ENCODE data around the gene ABCF3.
A peak's percentile ranks its signal among the peaks of the same experiment; 100 is the strongest.

Gene ABCF3

GRCh38 chr3:184174646-184175492, 11.1 kb upstream of the ABCF3 start, which contains the start of gene AP2M1 (continued):
- peak; percentile 65; the same call in 1 of the 2 replicates for TF ChIP-seq KLF17 (tag by site-specific recombination; IDR thresholded peaks at IDR 0.05)
- no peak for TF ChIP-seq ZNF175 (tag by site-specific recombination; IDR thresholded peaks at IDR 0.05)
- peak; percentile 74 for TF ChIP-seq KLF9 (tag by site-specific recombination; IDR thresholded peaks at IDR 0.05; ENCODE audit: low read depth)
- peak; percentile 79 for TF ChIP-seq ZIC2 (tag by site-specific recombination; IDR thresholded peaks at IDR 0.05)
- TF ChIP-seq ZBTB6 (tag by site-specific recombination; IDR thresholded peaks at IDR 0.05) = no peak
- no peak for TF ChIP-seq ZNF785 (tag by site-specific recombination; IDR thresholded peaks at IDR 0.05)
- TF ChIP-seq ZNF623 (tag by site-specific recombination; IDR thresholded peaks at IDR 0.05) = no peak
- no peak for TF ChIP-seq ZNF645 (tag by site-specific recombination; IDR thresholded peaks at IDR 0.05)
- TF ChIP-seq ZNF426 (tag by site-specific recombination; IDR thresholded peaks at IDR 0.05) = no peak
- TF ChIP-seq EGR2 (tag by site-specific recombination; IDR thresholded peaks at IDR 0.05; ENCODE audit: low read depth) = peak; percentile 66
- TF ChIP-seq ZNF544 (tag by site-specific recombination; IDR thresholded peaks at IDR 0.05) = no peak
- no peak for TF ChIP-seq MEIS1 (CRISPR knock-in tag; IDR thresholded peaks at IDR 0.05; ENCODE audit: borderline replicate concordance)
- peak; percentile 44; the same call in 1 of the 2 replicates for TF ChIP-seq ZEB2 (tag by site-specific recombination; IDR thresholded peaks at IDR 0.05)
- TF ChIP-seq GLI4 (tag by site-specific recombination; IDR thresholded peaks at IDR 0.05) = no peak
- TF ChIP-seq ZNF335 (tag by site-specific recombination; conservative IDR thresholded peaks at IDR 0.05) = peak; percentile 78; the same call in 1 of the 2 replicates
- peak; percentile 83 for TF ChIP-seq GLIS2 (tag by site-specific recombination; IDR thresholded peaks at IDR 0.05)
- no peak for TF ChIP-seq ZNF585B (tag by site-specific recombination; IDR thresholded peaks at IDR 0.05)
- TF ChIP-seq ZNF133 (tag by site-specific recombination; IDR thresholded peaks at IDR 0.05) = no peak
- no peak for TF ChIP-seq HOXA7 (CRISPR knock-in tag; IDR thresholded peaks at IDR 0.05; ENCODE audit: borderline replicate concordance)
- peak; percentile 90 for TF ChIP-seq ZNF341 (tag by site-specific recombination; IDR thresholded peaks at IDR 0.05; ENCODE audit: low read depth)
- TF ChIP-seq ZNF214 (tag by site-specific recombination; IDR thresholded peaks at IDR 0.05; ENCODE audit: borderline replicate concordance) = no peak
- TF ChIP-seq ZNF366 (tag by site-specific recombination; conservative IDR thresholded peaks at IDR 0.05) = no peak
- no peak for TF ChIP-seq ZNF292 (tag by site-specific recombination; IDR thresholded peaks at IDR 0.05; ENCODE audit: borderline replicate concordance, low read depth)
- TF ChIP-seq ZNF600 (tag by site-specific recombination; IDR thresholded peaks at IDR 0.05) = no peak
- no peak for TF ChIP-seq GLI2 (tag by site-specific recombination; IDR thresholded peaks at IDR 0.05; ENCODE audit: borderline replicate concordance, low read depth)
- no peak for TF ChIP-seq ZNF140 (tag by site-specific recombination; IDR thresholded peaks at IDR 0.05)
- no peak for TF ChIP-seq ZBTB49 (tag by site-specific recombination; IDR thresholded peaks at IDR 0.05; ENCODE audit: low read depth)
- no peak for TF ChIP-seq ZNF398 (tag by site-specific recombination; IDR thresholded peaks at IDR 0.05)
- TF ChIP-seq ZFP41 (tag by site-specific recombination; IDR thresholded peaks at IDR 0.05; ENCODE audit: borderline replicate concordance) = no peak
- TF ChIP-seq ZNF18 (tag by site-specific recombination; IDR thresholded peaks at IDR 0.05) = no peak
- TF ChIP-seq ZNF560 (tag by site-specific recombination; IDR thresholded peaks at IDR 0.05; ENCODE audit: borderline replicate concordance) = no peak
